Mammary epithelial cell (primary cell): ENCODE data around the gene GCNT4.

Source experiments
- CTCF ChIP-seq, 2 donors: IDR thresholded peaks in 1 of 2; conservative IDR thresholded peaks in 1 of 2; 2 replicates each; pipeline ENCODE4 v1.5.1; 2011 to 2012; ENCODE audit warnings: inconsistent platforms in 2 of 2, low read length in 2 of 2, mild to moderate bottlenecking in 2 of 2, control low read depth in 1 of 2, low read depth in 1 of 2; ENCODE audit not compliant: insufficient read depth in 1 of 2; ENCODE audit errors: extremely low read depth in 1 of 2
- EZH2 ChIP-seq: IDR thresholded peaks from 2 replicates; pipeline ENCODE4 v1.6.1; 2012; ENCODE audit warnings: low read length, inconsistent platforms, borderline replicate concordance

- TF ChIP-seq CTCF (conservative IDR thresholded peaks at IDR 0.05 in 1 of 2, IDR thresholded peaks at IDR 0.05 in 1 of 2; ENCODE audit: extremely low read depth in 1 of 2, insufficient read depth in 1 of 2, low read depth in 1 of 2, low read length in 2 of 2) (no peak), EZH2 (no peak)
Measured at GRCh38 chr5:75031366-75031765, 21.0 kb downstream of the GCNT4 start.
